ENCODE results near the gene OR5K4.

GRCh38 chr3:98343647-98344507 lies 9.8 kb upstream of the OR5K4 start:
- TF ChIP-seq POLR2AphosphoS5 (IDR thresholded peaks at IDR 0.05), result no peak
- TF ChIP-seq CTCF (IDR thresholded peaks at IDR 0.05; ENCODE audit: poor library complexity, severe bottlenecking), result no peak
